Measurements from ENCODE around the gene WDR90.

DNA sequence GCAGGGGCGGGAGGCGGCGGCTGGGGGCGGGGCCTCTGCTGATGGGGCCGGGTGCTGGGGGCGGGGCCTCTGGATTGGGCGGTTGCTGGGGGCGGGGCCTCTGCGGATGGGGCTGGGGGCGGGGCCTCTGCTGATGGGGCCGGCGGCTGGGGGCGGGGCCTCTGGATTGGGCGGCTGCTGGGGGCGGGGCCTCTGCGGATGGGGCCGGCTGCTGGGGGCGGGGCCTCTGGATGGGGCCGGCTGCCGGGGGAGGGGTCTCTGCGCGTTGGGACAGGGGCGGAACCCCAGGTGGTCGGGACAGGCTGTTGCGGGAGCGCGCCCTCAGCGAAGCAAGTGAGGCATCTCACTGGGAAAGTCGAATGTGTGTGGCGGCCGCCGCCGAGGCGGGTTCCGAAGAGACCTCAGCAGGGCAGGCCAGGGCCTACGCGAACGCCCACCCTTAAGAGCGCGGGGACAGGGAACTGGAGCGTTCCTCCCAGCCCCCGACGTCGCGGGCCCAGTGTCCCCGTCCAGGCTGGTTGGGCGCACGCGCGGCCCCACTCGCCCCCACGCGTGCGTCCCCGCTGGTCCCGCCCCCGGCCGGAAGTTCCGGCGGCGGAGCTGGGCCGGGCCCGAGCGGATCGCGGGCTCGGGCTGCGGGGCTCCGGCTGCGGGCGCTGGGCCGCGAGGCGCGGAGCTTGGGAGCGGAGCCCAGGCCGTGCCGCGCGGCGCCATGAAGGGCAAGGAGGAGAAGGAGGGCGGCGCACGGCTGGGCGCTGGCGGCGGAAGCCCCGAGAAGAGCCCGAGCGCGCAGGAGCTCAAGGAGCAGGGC, 30.9 kb downstream of the WDR90 start, which contains the start of gene STUB1:
- TF ChIP-seq, protein P1, sequence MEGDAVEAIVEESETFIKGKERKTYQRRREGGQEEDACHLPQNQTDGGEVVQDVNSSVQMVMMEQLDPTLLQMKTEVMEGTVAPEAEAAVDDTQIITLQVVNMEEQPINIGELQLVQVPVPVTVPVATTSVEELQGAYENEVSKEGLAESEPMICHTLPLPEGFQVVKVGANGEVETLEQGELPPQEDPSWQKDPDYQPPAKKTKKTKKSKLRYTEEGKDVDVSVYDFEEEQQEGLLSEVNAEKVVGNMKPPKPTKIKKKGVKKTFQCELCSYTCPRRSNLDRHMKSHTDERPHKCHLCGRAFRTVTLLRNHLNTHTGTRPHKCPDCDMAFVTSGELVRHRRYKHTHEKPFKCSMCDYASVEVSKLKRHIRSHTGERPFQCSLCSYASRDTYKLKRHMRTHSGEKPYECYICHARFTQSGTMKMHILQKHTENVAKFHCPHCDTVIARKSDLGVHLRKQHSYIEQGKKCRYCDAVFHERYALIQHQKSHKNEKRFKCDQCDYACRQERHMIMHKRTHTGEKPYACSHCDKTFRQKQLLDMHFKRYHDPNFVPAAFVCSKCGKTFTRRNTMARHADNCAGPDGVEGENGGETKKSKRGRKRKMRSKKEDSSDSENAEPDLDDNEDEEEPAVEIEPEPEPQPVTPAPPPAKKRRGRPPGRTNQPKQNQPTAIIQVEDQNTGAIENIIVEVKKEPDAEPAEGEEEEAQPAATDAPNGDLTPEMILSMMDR (IDR thresholded peaks at IDR 0.05 in 4 of 5, conservative IDR thresholded peaks at IDR 0.05 in 1 of 5), result peak in 1 of 5 experiments; percentile 17
- TF ChIP-seq POLR2A (IDR thresholded peaks at IDR 0.05), result peak; percentile 87 to 91
